C4-2B (cell line): ENCODE measurements around the gene CRCP.
"Not testable (repeated sequence)": the region's sequence is repeated elsewhere in the genome, so short reads cannot be mapped to it uniquely, and the experiment has no call there.

Experiments used
- H3K27ac ChIP-seq: fragments of 450-650 bp; 2 replicates; pipeline ENCODE4 v1.5.1; 2017
- ZFX ChIP-seq: fragments of 450-650 bp; IDR thresholded peaks from 2 replicates; pipeline ENCODE4 v1.6.1; 2017
- TF ChIP-seq, protein P1 (sequence below): fragments of 450-650 bp; conservative IDR thresholded peaks from 2 replicates; pipeline ENCODE4 v1.5.1; 2017; ENCODE audit warnings: mild to moderate bottlenecking

CRCP gene

DNA sequence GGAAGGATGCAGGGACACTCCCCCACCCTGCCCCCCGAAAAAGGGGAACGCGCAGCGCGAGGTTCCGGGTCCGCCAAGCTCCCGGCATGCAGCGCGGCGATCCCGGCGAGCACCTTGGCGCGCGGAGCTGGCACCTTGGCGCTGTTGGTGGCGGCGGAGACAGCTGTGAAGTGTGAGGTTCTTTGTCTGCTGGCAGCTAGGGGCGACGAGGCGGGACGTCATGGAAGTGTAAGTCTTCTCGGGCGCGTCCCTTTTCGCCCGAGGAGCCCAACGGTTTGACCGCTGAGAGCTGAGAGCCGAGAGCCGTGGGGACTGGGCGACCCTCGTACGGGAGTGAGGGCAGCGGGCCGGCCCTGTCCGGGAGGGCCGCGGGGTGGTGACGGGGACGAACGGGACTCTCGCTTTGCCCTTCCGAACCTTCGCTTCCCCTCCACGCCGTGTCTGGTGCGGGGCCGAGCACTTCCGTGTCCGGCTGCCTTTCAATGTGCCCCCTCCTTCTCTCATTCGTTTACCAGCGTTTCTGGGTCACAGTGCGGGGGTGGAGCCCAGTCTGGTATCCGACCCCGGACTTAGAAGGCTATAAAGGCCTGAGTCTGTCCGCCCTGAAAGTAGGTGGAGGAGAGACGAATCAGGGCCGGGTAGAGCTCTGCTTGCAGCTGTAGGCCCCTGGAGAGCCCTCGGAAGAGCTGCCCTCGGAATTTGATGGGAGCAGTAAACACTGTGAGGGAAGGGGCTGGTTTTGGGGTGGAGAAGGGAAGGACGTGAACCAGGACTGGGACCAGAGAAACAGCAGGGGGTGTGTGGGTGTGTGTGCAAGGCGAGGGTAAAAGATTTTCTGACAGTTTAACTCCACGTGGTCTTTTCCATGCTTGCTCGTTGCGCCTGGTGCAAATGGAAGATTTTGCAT lies at the start of gene CRCP:
Gene CRCP (plus strand): TSS at position 105 of the 907 bp plus-strand sequence. CDS start 116 bp downstream, at position 221.
- peak; percentile 85; the same call in 1 of the 2 replicates for TF ChIP-seq ZFX
- TF ChIP-seq, protein P1, sequence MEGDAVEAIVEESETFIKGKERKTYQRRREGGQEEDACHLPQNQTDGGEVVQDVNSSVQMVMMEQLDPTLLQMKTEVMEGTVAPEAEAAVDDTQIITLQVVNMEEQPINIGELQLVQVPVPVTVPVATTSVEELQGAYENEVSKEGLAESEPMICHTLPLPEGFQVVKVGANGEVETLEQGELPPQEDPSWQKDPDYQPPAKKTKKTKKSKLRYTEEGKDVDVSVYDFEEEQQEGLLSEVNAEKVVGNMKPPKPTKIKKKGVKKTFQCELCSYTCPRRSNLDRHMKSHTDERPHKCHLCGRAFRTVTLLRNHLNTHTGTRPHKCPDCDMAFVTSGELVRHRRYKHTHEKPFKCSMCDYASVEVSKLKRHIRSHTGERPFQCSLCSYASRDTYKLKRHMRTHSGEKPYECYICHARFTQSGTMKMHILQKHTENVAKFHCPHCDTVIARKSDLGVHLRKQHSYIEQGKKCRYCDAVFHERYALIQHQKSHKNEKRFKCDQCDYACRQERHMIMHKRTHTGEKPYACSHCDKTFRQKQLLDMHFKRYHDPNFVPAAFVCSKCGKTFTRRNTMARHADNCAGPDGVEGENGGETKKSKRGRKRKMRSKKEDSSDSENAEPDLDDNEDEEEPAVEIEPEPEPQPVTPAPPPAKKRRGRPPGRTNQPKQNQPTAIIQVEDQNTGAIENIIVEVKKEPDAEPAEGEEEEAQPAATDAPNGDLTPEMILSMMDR, result no peak
- peak within 1 kb of the TSS; percentile 91 for H3K27ac ChIP-seq

DNA sequence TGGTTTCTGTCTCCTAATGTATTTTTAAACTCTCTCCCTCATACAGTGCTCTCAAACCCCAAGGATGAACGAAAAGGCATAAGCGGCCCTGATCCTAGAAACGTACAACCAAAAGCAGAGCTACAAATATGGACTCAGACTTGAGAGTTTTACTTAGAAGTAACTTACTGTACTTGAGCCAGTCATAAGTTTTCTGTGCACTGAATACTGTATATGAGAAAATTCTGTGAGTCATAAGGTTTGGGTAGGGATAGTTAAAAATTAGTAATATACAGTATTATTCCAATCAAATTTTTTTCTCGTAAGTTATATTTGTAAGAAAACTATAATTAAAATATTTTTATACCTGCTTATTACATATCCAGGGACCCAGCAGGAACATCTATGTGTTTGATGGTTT lies 44.9 kb upstream of the CRCP start:
- no peak for TF ChIP-seq ZFX
- TF ChIP-seq, protein P1, result no peak
- H3K27ac ChIP-seq, result no peak overlapping the region

DNA sequence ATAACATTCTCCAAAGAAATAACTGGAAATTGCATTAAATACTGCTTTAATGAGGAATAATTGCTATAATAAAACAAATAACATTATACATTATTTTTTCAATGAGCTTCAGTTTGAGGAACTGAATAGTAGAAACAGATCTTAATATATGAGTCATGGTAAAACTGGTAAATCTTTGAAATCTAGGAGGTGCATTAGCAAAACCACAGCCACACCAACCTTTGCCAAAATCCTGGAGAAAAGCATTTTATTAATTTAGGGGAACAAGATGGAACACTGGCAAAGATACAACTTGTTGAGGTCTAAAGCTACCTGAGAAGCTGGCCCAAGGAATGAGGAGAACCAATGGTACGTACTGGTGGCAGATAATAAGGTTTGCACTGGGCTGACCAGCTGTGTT lies 44.4 kb upstream of the CRCP start:
- no peak overlapping the region for H3K27ac ChIP-seq
- TF ChIP-seq ZFX, result no peak
- TF ChIP-seq, protein P1, result no peak

- not testable (repeated sequence) for H3K27ac ChIP-seq
These were observed 42.4 kb upstream of the CRCP start for GRCh38 chr7:66072208-66072607.

DNA sequence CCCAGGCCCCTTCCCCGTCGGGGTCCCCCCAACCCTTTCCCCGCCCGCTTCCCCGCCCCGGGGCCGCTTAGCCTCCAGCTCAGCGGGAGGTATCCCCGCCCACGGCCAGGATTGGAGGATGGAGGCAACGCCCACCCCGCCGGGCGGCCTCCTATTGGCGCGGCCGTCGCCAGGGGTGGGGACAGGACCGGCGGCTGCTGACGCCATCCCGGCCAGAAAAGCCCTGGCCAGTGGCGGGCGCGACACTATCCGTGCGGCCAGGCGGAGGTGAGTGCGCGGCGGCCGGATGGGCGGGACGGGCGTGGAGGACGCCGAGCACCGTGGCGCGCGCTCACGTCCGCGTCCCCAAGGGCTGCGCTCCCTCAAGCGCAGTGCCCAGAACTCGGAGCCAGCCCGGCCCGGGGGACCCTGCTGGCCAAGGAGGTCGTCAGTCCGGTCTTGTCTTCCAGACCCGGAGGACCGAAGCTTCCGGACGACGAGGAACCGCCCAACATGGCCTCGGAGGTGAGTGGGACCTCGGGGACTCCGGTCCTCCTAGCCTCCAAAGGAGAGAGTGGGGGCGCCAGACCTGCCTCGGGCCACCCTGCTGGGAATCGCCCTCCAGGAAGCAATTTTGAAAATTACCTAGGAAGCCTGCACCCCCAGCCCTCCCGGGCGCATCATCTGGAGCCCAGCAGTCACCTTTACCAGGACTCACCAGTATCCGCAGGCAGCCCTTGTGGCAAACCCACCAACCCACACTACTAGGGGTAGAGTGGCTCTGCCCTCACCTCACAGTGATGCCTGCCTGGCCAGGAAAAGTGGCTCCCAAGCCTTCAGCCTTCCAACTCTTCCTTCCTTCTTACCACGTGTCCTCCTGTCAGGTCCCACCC lies 38.8 kb upstream of the CRCP start, which contains the start of gene ASL:
Gene ASL (plus strand): TSS at position 230 of the 872 bp plus-strand sequence. CDS start 263 bp downstream, at position 493.
- no peak for TF ChIP-seq ZFX
- TF ChIP-seq, protein P1, result no peak
- H3K27ac ChIP-seq, result peak within 1 kb of the TSS; percentile 78

DNA sequence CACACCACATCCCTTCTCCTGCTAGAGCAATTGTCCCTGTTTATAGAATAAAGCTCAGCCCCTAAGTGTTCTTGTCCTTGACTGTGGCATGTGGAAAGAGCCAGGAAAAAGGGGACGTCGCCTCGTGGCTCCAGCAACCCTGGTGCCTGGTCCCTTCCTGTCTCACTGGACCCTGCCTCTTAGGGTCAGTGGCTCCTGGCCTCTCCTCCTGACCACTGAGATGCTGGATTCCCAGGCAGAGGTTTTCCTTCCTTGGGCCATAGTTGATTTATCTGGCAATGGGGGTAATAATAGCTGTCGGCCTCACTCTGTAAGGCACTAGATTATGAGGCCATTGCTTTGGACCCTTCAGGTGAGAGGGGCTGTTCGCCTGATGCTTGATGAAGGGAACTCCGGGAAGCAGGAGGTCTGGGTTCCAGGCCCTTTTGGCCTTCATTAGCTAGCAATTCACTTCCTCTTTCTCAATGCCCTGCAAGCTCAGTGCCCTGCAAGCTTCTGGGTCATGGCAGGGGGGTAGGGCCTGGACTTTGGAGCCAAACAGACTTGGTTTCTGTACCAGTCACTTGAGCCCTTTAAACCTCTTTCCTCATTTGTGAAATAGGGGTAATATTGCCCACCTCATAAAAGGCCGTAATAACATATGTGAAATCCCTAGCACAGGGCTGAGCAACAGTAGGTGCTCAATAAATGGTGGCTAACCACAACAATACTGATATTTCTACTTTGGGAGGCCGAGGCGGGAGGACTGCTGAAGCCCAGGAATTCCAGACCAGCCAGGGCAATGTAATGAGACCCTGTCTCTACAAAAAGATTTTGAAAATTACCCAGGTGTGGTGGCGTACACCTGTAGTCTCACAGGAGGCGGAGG lies 38.0 kb upstream of the CRCP start:
- no peak for TF ChIP-seq ZFX
- TF ChIP-seq, protein P1, result no peak
- peak overlapping the region; percentile 78 for H3K27ac ChIP-seq

GRCh38 chr7:66078067-66078466 lies 36.6 kb upstream of the CRCP start:
- TF ChIP-seq, protein P1, result no peak
- no peak for TF ChIP-seq ZFX
- H3K27ac ChIP-seq, result no peak overlapping the region
